Posterior vena cava (tissue), 2 donors: Measurements from ENCODE around the gene HIC1. TPM values are rescaled to one million over a fixed set of nuclear protein-coding genes. Genes with fewer than 3 reads are reported as not detected.
A peak's percentile ranks its signal among the peaks of the same experiment; 100 is the strongest.

Experiments used
- DNase-seq: peaks from one replicate; pipeline ENCODE4 v3.0.0-alpha.2; 2020; ENCODE audit warnings: low spot score
- intact Hi-C, 2 donors: fragments of 100-400 bp; cut with DNase I; formaldehyde crosslinking; loops; one replicate each; pipeline versions ENCODE4 v1.14.1 to v1.14.2; 2022 to 2023
- total RNA-seq, 2 donors: library from RNA; stranded (reverse); fragmentation: NEBNext Ultra II Directional; extraction: Animal tissue kit (Norgen Biotek cat#: 25700); gene quantifications; one replicate each; pipeline ENCODE4 v1.2.1, GENCODE V29; 2021
- donor health status: DM: yes; HTN: yes; CAD: no.
- donor health status: DM: yes; HTN: yes; CAD: no.

Gene HIC1
- total RNA-seq, 2 donors from 2014 or later = 41.3 to 64.2 TPM

GRCh38 chr17:2085648-2085949, 30.7 kb downstream of the HIC1 start:
- intact Hi-C loops = no loop called here
- no peak for DNase-seq

- DNase-seq = no peak
- intact Hi-C loops = no loop called here
These were observed 31.4 kb downstream of the HIC1 start for GRCh38 chr17:2086306-2086705.

GRCh38 chr17:2087597-2088211, 32.8 kb downstream of the HIC1 start:
- intact Hi-C loops = no loop called here
- DNase-seq = peak; percentile 93

- intact Hi-C loops = no loop called here
- DNase-seq = no peak
These were observed 34.1 kb downstream of the HIC1 start for GRCh38 chr17:2089021-2089422.

- DNase-seq = no peak
These were observed 35.3 kb downstream of the HIC1 start for GRCh38 chr17:2090210-2090641.

GRCh38 chr17:2090804-2091534, 36.1 kb downstream of the HIC1 start:
- intact Hi-C loops = loop anchor here (5.0 to 10.0 kb wide), 3 partner anchors 34 to 154 kb away; partner anchors contain the start of gene HIC1 (in 1 of the 2)
- no peak for DNase-seq

More at GRCh38 chr17:2090210-2090641, 35.3 kb downstream of the HIC1 start:
- intact Hi-C loops = loop anchor here (5.0 to 10.0 kb wide), 3 partner anchors 33 to 155 kb away; partner anchors contain the start of gene HIC1 (in 1 of the 2)

GRCh38 chr17:2092253-2092652, 37.4 kb downstream of the HIC1 start:
- no peak for DNase-seq
- intact Hi-C loops = loop anchor here (5.0 to 10.0 kb wide), 3 partner anchors 35 to 153 kb away; partner anchors contain the start of gene HIC1 (in 1 of the 2)

GRCh38 chr17:2093349-2093748, 38.4 kb downstream of the HIC1 start:
- DNase-seq = no peak
- intact Hi-C loops = loop anchor here (5.0 to 10.0 kb wide), 3 partner anchors 36 to 151 kb away; partner anchors contain the start of gene HIC1 (in 1 of the 2)

GRCh38 chr17:2094891-2095535, 40.1 kb downstream of the HIC1 start:
- intact Hi-C loops = loop anchor here (5.0 to 10.0 kb wide), 3 partner anchors 38 to 150 kb away; partner anchors contain the start of gene HIC1 (in 1 of the 2)
- peak; percentile 87 for DNase-seq

- intact Hi-C loops = loop anchor here (10.0 kb wide), 2 partner anchors 69 to 149 kb away; no protein-coding TSS in a partner anchor
- DNase-seq = no peak
These were observed 40.6 kb downstream of the HIC1 start for GRCh38 chr17:2095536-2095910.

GRCh38 chr17:2101448-2102257, 46.8 kb downstream of the HIC1 start:
- DNase-seq = no peak
- intact Hi-C loops = no loop called here

GRCh38 chr17:2102931-2103809, 48.3 kb downstream of the HIC1 start:
- intact Hi-C loops = no loop called here
- no peak for DNase-seq

- DNase-seq = no peak
- intact Hi-C loops = no loop called here
These were observed 50.8 kb downstream of the HIC1 start for GRCh38 chr17:2105663-2106062.

GRCh38 chr17:2106308-2106955, 51.5 kb downstream of the HIC1 start:
- intact Hi-C loops = no loop called here
- no peak for DNase-seq

- DNase-seq = no peak
- intact Hi-C loops = no loop called here
These were observed 52.1 kb downstream of the HIC1 start for GRCh38 chr17:2107050-2107449.

GRCh38 chr17:2107506-2107905, 52.6 kb downstream of the HIC1 start:
- no peak for DNase-seq
- intact Hi-C loops = no loop called here

- DNase-seq = no peak
- intact Hi-C loops = no loop called here
These were observed 53.3 kb downstream of the HIC1 start for GRCh38 chr17:2108170-2108569.

- intact Hi-C loops = no loop called here
- DNase-seq = no peak
These were observed 55.5 kb downstream of the HIC1 start for GRCh38 chr17:2110436-2110835.
